HG03432 (cell line): ENCODE measurements around the gene SLC4A5.

Experiments used
- ATAC-seq: cut with Tn5 transposase; IDR thresholded peaks from one replicate; pipeline ENCODE4 v1.9.1; 2021; ENCODE audit warnings: mild to moderate bottlenecking, moderate library complexity; ENCODE audit not compliant: unreplicated experiment

The SLC4A5 gene

DNA sequence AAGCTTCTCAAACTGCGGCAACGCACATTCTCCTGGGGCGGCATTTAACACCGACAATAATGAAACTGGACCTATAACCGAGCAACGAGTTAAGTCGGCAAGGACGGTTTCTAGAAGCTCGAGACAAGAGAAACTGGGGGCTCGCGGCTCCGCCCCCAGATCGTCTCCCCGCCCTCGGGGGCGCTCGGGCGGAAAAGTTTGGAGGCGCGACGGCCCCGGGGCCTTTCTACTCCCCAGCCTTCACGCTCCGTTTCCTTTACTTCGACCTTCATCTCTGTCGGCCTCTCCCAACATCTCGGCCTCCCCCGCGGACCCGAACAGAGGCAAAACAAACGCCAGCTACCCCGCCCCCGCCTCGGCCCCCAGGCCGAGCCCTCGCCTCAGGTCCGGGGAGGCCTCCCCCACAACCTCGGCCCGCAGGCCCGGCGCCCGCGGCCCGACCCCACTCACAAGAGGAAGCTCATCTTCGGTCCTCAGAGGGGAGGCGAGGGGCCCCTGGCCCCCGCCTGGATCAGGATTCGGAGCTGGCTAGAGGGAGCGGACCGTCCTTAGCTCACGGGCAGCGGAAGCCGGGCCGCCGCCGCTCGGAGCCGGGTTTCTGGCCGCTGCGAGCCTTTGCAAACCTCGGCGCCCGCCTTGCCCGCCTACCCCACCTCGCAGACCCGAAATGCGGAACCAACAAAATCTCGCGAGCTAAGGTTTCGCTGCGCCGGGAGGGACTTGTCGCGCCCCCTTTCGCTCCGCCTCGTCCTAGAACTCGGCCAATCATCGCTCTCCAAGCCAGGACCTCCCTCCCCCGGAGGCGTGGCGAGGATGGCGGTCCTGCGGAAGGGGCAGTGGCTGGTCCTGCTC is 164.8 kb downstream of the SLC4A5 start, which contains the start of gene MOB1A:
MOB1A (minus strand) TSS at position 669 of the 852 bp plus-strand sequence; CDS start at position 464, 205 bp downstream.
- ATAC-seq = peak; percentile 83

DNA sequence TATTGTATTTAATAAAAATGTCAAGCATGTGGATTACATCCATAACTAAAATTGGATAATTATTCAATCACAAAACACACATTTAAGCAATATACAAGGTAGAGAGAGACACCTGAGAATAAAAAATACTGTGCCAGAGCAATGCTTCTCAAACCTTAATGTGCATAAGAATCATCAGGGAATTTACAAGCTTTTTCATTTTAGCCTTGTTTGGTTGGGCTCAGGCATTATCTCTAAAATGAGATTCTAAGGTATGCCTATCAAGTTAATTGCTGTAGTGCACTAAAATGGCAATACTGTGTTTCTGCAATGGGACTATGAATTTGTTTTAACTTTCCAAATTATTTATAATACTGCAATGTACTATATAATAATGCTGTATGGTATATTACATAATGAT is 165.5 kb downstream of the SLC4A5 start:
- no peak for ATAC-seq

DNA sequence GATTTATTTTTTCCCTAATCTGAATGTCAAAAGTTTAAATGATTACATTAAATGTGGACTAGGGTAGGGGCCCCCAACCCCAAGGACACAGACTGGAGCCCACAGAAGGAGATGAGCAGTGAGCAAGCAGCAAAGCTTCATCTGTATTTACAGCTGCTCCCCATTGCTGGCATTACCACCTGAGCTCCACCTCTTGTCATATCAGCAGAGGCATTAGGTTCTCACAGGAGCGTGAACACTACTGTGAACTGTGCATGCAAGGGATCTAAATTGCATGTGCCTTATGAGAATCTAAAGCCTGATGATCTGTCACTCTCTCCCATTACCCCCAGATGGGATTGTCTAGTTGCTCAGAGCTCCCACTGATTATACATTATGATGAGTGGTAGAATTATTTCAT is 168.3 kb downstream of the SLC4A5 start:
- no peak for ATAC-seq

DNA sequence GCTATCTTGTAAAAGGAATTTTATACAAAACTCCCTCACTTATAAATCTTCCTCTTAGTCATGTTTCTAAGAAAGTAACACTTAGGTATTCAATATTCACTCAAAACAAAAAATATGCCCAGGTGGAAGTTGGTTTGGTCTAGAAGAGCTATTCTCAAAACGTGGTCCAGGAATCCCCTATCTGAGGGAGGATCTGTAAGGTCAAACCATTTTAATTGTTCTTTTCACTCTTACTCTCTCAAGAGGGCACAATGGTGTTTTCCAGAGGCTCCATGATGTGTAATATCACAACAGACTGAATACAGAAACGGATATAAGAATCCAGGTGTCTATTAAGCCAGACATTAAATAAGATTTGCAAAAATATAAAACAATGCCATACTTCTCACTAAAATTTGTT is 174.5 kb downstream of the SLC4A5 start:
- ATAC-seq = peak; percentile 58
